GM19025 (cell line): ENCODE data around the gene GAREM2.

Source experiments
- ATAC-seq: cut with Tn5 transposase; IDR thresholded peaks from one replicate; pipeline ENCODE4 v1.9.1; 2021; ENCODE audit warnings: mild to moderate bottlenecking, low read depth, moderate library complexity; ENCODE audit not compliant: unreplicated experiment

GAREM2 gene

DNA sequence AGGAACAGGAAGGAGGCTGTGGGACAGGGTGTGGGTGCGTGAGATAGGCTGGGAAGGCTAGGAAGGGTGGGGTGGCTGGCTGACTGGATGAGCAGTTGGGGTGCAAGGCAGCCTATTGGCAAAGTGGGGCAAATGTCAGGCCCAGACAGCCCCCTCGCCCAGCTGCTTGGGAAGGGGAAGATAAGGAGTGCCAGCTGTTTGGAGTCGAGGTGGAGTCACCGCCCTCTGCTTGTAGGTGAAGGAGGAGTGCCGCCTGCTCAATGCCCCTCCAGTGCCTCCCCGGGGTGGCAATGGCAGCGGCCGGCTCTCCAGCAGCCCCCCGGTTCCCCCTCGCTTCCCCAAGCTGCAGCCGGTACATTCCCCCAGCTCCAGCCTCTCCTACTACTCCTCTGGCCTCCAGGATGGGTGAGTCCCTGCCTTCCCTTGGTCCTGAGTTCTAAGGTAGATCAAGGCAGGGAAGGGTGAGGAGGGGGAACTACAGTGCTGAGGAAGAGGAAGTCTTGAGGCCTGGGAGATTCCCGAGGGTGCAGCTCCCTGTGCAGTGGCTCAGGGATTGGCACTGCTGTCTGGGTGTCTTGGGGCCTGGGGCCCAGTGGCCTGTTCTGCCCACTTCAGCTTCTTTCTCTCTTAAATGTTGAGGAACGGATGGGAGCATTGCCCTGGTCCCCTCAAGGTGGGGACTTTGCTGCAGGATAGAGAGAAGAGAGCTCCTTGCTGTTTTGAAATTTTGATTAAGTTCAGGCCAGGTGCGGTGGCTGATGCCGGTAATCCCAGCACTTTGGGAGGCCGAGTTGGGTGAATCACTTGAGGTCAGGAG, 13.3 kb downstream of the GAREM2 start:
- no peak for ATAC-seq

GRCh38 chr2:26187114-26187513, 14.2 kb downstream of the GAREM2 start:
- ATAC-seq = no peak

DNA sequence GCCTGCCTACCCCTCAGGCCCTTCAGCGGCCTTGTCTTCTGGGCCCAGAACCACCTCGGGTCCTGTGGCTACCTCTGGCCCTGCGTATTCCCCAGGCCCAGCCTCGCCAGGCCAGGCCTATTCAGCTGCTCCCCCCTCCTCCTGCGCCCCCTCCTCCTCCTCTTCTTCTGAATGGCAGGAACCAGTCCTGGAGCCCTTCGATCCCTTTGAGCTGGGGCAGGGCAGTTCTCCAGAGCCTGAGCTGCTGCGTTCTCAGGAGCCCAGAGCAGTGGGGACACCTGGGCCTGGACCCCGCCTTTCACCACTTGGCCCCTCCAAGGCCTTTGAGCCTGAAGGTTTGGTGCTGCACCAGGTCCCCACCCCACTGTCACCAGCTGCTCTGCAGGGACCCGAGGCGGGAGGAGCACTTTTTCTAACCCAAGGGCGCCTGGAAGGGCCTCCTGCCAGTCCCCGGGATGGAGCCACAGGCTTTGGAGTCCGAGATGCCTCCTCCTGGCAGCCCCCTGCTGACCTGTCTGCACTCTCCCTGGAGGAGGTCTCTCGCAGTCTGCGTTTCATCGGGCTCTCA, 14.7 kb downstream of the GAREM2 start:
- ATAC-seq = no peak

DNA sequence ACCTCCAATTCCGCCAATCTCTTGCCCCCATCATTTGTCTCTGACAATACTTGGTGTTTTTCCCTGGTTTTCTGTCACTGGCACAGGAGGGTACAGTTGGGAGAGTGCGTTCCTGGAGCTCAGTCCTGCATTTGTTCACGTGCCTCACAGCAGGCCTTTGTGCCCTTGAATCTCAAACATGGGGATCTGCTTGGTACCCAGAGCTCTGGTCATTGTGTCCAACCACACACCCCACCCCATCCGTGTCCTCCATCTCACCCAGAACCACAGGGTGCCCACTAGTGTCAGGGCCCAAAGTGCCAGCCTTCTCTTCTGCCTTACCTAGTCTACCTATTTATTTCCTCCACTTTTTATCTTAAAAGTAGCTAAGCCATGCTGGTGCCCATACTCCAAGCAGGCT, 16.2 kb downstream of the GAREM2 start:
- ATAC-seq = no peak

GRCh38 chr2:26189751-26190150, 16.9 kb downstream of the GAREM2 start:
- no peak for ATAC-seq

DNA sequence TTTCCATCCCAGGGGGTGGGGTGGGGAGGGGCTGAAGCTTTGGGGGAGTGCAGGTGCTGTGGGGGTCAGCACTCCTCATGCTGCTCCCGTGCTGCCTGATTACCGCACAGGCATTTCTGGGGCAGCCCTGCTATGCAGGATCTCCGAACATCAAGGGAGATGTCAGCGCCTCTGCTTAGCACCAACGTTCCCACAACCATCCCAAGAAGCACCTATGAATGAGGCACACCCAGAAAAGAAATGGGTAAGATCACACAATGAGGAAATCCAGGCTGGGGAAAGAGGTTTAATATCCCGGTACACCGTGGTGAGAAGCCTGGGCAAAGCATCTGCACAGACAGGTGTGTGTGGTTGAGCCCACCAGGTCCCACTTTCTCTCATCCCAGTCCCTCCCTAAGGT, 17.5 kb downstream of the GAREM2 start:
- ATAC-seq = no peak

GRCh38 chr2:26191316-26192159, 18.6 kb downstream of the GAREM2 start:
- no peak for ATAC-seq

DNA sequence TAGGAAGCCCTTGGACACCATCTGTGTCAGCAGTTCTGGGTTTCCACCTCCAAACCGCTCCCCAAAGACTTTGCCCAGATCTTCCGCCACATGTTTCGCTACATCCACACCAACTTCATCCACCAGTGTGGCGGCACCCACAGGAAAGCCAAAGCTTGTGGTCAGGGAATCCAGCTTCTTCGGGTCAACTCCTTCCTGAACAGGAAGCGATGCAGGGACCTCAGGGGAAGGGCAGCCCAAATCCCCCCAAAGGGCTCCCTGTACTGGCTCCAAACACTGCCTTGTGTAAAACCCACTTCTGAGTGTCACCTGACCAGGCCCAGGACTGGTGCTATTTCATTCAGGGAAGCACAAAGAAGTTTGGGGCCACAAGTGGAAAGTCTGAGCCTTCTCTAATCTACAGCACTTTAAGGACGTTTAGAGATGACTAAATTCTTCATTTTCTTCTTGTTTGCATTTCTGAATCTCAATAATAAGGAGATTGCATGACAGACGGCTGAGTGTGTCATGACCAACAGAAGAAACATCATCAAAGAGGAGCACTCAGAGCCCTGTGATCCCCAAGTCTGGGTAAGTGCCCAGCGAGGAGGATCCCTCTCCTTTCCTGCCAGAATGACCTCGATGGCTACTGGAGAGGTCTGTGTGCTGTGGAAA, 20.8 kb downstream of the GAREM2 start:
- ATAC-seq = no peak

- no peak for ATAC-seq
Measured at GRCh38 chr2:26195040-26195984, 22.4 kb downstream of the GAREM2 start.

- no peak for ATAC-seq
Measured at GRCh38 chr2:26196683-26197418, 24.0 kb downstream of the GAREM2 start.

DNA sequence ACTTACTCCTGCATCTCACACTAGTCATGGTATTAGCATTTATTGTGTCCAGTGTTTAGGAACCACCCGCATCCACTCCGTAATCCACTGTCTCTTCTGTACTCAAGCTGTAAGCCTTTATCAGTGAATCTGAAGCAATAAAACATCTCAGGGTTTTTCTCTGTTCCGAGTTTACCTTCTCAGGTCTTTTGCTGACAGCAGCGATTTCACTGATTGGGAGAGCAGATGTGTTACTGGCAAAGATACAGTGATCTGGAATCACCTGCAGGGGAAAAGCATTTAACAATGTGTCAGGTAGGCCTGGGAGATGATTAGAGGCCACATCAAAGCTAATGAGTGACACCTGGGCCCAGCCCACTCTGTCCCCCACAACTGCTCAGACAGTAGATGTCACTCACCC, 24.6 kb downstream of the GAREM2 start:
- no peak for ATAC-seq

GRCh38 chr2:26202981-26203490, 30.1 kb downstream of the GAREM2 start:
- ATAC-seq = no peak

GRCh38 chr2:26203906-26204305, 31.0 kb downstream of the GAREM2 start:
- no peak for ATAC-seq

GRCh38 chr2:26212011-26212410, 39.1 kb downstream of the GAREM2 start:
- no peak for ATAC-seq

GRCh38 chr2:26214759-26215158, 41.9 kb downstream of the GAREM2 start:
- ATAC-seq = no peak

DNA sequence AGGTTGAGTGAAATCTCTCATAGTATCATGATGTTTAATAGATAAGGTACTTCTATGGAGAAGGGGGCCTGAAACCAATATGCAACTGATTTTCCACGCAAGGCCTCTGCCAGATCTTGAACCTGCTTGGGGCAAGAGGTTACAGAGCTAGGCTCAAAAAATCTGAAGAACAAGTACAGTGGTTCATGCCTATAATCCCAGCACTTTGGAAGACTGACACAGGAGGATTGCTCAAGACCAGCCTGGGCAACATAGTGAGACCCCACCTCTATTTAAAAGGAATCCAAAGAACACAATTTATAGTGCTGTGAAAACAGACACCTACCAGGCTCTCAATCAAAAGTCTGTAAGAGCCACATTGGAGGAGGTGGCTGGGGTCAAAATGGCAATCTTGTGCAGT, 42.9 kb downstream of the GAREM2 start:
- ATAC-seq = no peak

DNA sequence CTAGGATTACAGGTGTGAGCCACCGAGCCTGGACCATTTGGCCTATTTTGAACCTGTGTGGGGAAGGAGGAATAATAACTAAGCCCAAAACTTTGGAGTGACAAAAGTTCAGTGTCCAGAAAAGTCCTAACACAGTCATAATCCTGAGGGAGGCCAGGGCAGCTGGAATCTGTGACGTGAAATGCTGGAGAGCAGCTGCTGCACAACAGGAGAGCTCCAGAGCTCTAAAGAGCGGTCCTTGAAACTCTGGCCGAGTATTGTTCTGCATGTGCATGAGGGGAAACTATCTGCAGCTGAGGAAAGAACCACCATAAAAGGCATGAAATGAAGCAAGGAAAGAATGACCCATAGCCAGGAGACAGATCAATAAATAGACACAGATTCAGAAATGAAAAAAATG, 43.7 kb downstream of the GAREM2 start:
- ATAC-seq = no peak

DNA sequence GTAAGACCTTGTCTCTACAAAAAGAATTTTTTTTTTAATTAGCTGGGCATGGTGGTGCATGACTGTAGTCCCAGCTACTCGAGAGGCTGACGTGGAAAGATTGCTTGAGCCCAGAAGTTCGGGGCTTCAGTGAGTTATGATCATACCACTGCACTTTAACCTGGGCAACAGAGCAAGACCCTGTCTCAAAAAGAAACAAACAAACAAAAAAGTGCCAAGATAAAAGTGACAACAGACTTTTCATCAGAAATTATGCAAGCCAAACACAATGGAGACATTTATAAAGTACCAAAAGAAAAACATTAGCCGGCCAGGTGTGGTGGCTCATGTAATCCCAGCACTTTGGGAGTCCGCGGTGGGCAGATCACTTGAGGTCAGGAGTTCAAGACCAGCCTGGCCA, 44.8 kb downstream of the GAREM2 start:
- ATAC-seq = no peak

GRCh38 chr2:26223018-26223417, 50.1 kb downstream of the GAREM2 start:
- ATAC-seq = no peak
